H9 (cell line): ENCODE results near the gene ARHGEF9. TPM values are rescaled to one million over a fixed set of nuclear protein-coding genes. Genes with fewer than 3 reads are reported as not detected.

ENCODE experiments used
- DNase-seq: peaks from one replicate; pipeline ENCODE4 v3.0.0-alpha.2; 2017
- H2AFZ ChIP-seq: one replicate; pipeline ENCODE4 v1.6.1; 2013; ENCODE audit warnings: mild to moderate bottlenecking, low read length, control low read depth, moderate library complexity
- H2AK5ac ChIP-seq: 2 replicates; pipeline ENCODE4 v1.6.1; 2013; ENCODE audit warnings: low read length, control low read depth, mixed read lengths; ENCODE audit not compliant: insufficient read length
- H2BK120ac ChIP-seq: one replicate; pipeline ENCODE4 v1.6.1; 2013; ENCODE audit warnings: low read depth, mild to moderate bottlenecking, low read length, control low read depth, inconsistent platforms; ENCODE audit not compliant: poor library complexity, severe bottlenecking
- H2BK12ac ChIP-seq: 2 replicates; pipeline ENCODE4 v1.6.1; 2013; ENCODE audit warnings: low read length, control low read depth, mixed read lengths, low read depth; ENCODE audit not compliant: insufficient read length
- H2BK15ac ChIP-seq: 2 replicates; pipeline ENCODE4 v1.6.1; 2013; ENCODE audit warnings: low read depth, low read length, control low read depth
- H2BK20ac ChIP-seq: one replicate; pipeline ENCODE4 v1.6.1; 2013; ENCODE audit warnings: low read depth, mild to moderate bottlenecking, low read length, control low read depth, inconsistent platforms; ENCODE audit not compliant: poor library complexity, severe bottlenecking
- H2BK5ac ChIP-seq: 2 replicates; pipeline ENCODE4 v1.6.1; 2013; ENCODE audit warnings: low read length, control low read depth, mixed read lengths; ENCODE audit not compliant: insufficient read length
- H3K14ac ChIP-seq: 2 replicates; pipeline ENCODE4 v1.6.1; 2013; ENCODE audit warnings: low read length, control low read depth; ENCODE audit not compliant: insufficient read depth
- H3K18ac ChIP-seq: 2 replicates; pipeline ENCODE4 v1.6.1; 2013; ENCODE audit warnings: low read depth, mild to moderate bottlenecking, mixed read lengths, low read length, control low read depth; ENCODE audit not compliant: insufficient read length
- H3K23ac ChIP-seq: 2 replicates; pipeline ENCODE4 v1.6.1; 2013; ENCODE audit warnings: low read length, control low read depth, mixed read lengths, low read depth; ENCODE audit not compliant: insufficient read length
- H3K23me2 ChIP-seq: 2 replicates; pipeline ENCODE4 v1.6.1; 2013; ENCODE audit warnings: low read depth, mild to moderate bottlenecking, mixed read lengths, low read length, control low read depth; ENCODE audit not compliant: insufficient read length, poor library complexity, severe bottlenecking
- H3K27ac ChIP-seq: 2 replicates; pipeline ENCODE4 v1.5.1; 2013; ENCODE audit warnings: low read length, control low read depth, mixed read lengths, low read depth; ENCODE audit not compliant: insufficient read length
- H3K27me3 ChIP-seq: 2 replicates; pipeline ENCODE4 v1.6.1; 2013; ENCODE audit warnings: low read length, control low read depth, inconsistent platforms; ENCODE audit not compliant: insufficient read depth
- H3K4ac ChIP-seq: 2 replicates; pipeline ENCODE4 v1.6.1; 2013; ENCODE audit warnings: low read depth, mild to moderate bottlenecking, control low read depth, inconsistent platforms, low read length, moderate library complexity
- H3K4me1 ChIP-seq: 2 replicates; pipeline ENCODE4 v1.6.1; 2013; ENCODE audit warnings: low read length, control low read depth, inconsistent platforms; ENCODE audit not compliant: insufficient read depth
- H3K4me2 ChIP-seq: 2 replicates; pipeline ENCODE4 v1.6.1; 2013; ENCODE audit warnings: low read length, control low read depth, mixed read lengths; ENCODE audit not compliant: insufficient read length, insufficient read depth
- H3K56ac ChIP-seq: 2 replicates; pipeline ENCODE4 v1.6.1; 2013; ENCODE audit warnings: low read depth, mild to moderate bottlenecking, mixed read lengths, low read length, control low read depth; ENCODE audit not compliant: insufficient read length
- H3K79me1 ChIP-seq: 2 replicates; pipeline ENCODE4 v1.6.1; 2013; ENCODE audit warnings: low read depth, mild to moderate bottlenecking, moderate library complexity, low read length, control low read depth, inconsistent platforms; ENCODE audit not compliant: insufficient read depth, poor library complexity, severe bottlenecking
- H3K79me2 ChIP-seq: 2 replicates; pipeline ENCODE4 v1.6.1; 2013; ENCODE audit warnings: low read length, control low read depth, inconsistent platforms; ENCODE audit not compliant: insufficient read depth
- H3K9ac ChIP-seq: 2 replicates; pipeline ENCODE4 v1.6.1; 2013; ENCODE audit warnings: low read length, control low read depth, mixed read lengths; ENCODE audit not compliant: insufficient read length; ENCODE audit errors: extremely low read depth
- H3K9me3 ChIP-seq: one replicate; pipeline ENCODE4 v1.6.1; 2013; ENCODE audit warnings: low read depth, low read length, inconsistent platforms; ENCODE audit not compliant: control insufficient read depth
- H3T11ph ChIP-seq: one replicate; pipeline ENCODE4 v1.6.1; 2013; ENCODE audit warnings: mild to moderate bottlenecking, low read length, control low read depth, inconsistent platforms
- H4K20me1 ChIP-seq: one replicate; pipeline ENCODE4 v1.6.1; 2013; ENCODE audit not compliant: control insufficient read depth, insufficient read length, insufficient read depth
- H4K5ac ChIP-seq: 2 replicates; pipeline ENCODE4 v1.6.1; 2013; ENCODE audit warnings: low read depth, mild to moderate bottlenecking, mixed read lengths, low read length, control low read depth; ENCODE audit not compliant: insufficient read length
- H4K8ac ChIP-seq: replicated peaks from 2 replicates; pipeline ENCODE4 v1.6.1; 2013; ENCODE audit warnings: low read length, control low read depth, mixed read lengths, low read depth; ENCODE audit not compliant: insufficient read length
- H4K91ac ChIP-seq: 2 replicates; pipeline ENCODE4 v1.6.1; 2013; ENCODE audit warnings: low read depth, mild to moderate bottlenecking, moderate library complexity, mixed read lengths, low read length, control low read depth; ENCODE audit not compliant: insufficient read length
- H3K27ac Mint-ChIP-seq, 3 experiments: 2 replicates in 2 of 3; 3 replicates in 1 of 3; pipeline ENCODE4 v1.8.0; 2020 to 2021; ENCODE audit warnings: mixed read lengths in 3 of 3, mild to moderate bottlenecking in 1 of 3, moderate library complexity in 1 of 3
- H3K27me3 Mint-ChIP-seq: 2 replicates; pipeline ENCODE4 v1.8.0; 2021; ENCODE audit warnings: low read depth, mild to moderate bottlenecking, moderate library complexity, mixed read lengths
- H3K36me3 Mint-ChIP-seq, 3 experiments: 2 replicates in 2 of 3; 3 replicates in 1 of 3; pipeline ENCODE4 v1.8.0; 2020 to 2021; ENCODE audit warnings: low read depth in 3 of 3, mixed read lengths in 3 of 3; ENCODE audit not compliant: insufficient read depth in 1 of 3
- H3K4me1 Mint-ChIP-seq, 2 experiments: 2 replicates each; pipeline ENCODE4 v1.8.0; 2020; ENCODE audit warnings: mixed read lengths in 2 of 2
- H3K4me3 Mint-ChIP-seq, 2 experiments: 2 replicates in 1 of 2; 3 replicates in 1 of 2; pipeline ENCODE4 v1.8.0; 2020 to 2021; ENCODE audit warnings: mild to moderate bottlenecking in 2 of 2, mixed read lengths in 2 of 2, moderate library complexity in 1 of 2
- H3K9me3 Mint-ChIP-seq, 2 experiments: 2 replicates in 1 of 2; 3 replicates in 1 of 2; pipeline ENCODE4 v1.8.0; 2020; ENCODE audit warnings: mild to moderate bottlenecking in 2 of 2, mixed read lengths in 2 of 2, moderate library complexity in 1 of 2
- CTCF ChIP-seq: fragments of 200-600 bp; sonication (generic); conservative IDR thresholded peaks from 3 replicates; pipeline ENCODE4 v1.8.0; 2021; ENCODE audit warnings: antibody characterized with exemption, mild to moderate bottlenecking
- WGBS: extraction: QIAGEN DNeasy Blood & Tissue Kit; methylation state at CpG from one replicate; pipeline ENCODE4 v1.1.7; 2013; ENCODE audit warnings: missing lambda C conversion rate, low lambda C conversion rate, mixed read lengths; ENCODE audit not compliant: insufficient read length; ENCODE audit errors: extremely low coverage; 5-methylcytosine and 5-hydroxymethylcytosine counted together
- total RNA-seq: library from RNA; stranded (reverse); gene quantifications from 2 replicates; pipeline ENCODE4 v1.2.1, GENCODE V29; 2021

Gene ARHGEF9
- total RNA-seq, 1 experiment from 2014 or later, result 26.4 TPM

- Histone ChIP-seq H4K8ac (no peak overlapping the region), H3K4me1 (no peaks in the 10 kb centered on the region), H4K5ac (no peak overlapping the region), H4K20me1 (no peaks in the 10 kb centered on the region), H3K23me2 (no peaks in the 10 kb centered on the region), H3K79me2 (no peaks in the 10 kb centered on the region), H3T11ph (no peak overlapping the region), H2AFZ (no peak overlapping the region), H3K27ac (no peak overlapping the region), H3K4me2 (no peak overlapping the region), H3K9me3 (peaks cover 48% of the 10 kb centered on the region), H3K27me3 (no peaks in the 10 kb centered on the region), H2AK5ac (no peak overlapping the region), H3K4ac (no peak overlapping the region), H3K56ac (no peak overlapping the region), H2BK12ac (no peak overlapping the region), H2BK15ac (no peak overlapping the region), H3K14ac (no peak overlapping the region), H3K23ac (no peak overlapping the region), H2BK5ac (no peak overlapping the region), H3K9ac (no peak overlapping the region), H3K79me1 (no peaks in the 10 kb centered on the region), H3K18ac (no peak overlapping the region), H4K91ac (no peak overlapping the region), H2BK20ac (no peak overlapping the region), H2BK120ac (no peak overlapping the region)
- no peak for DNase-seq
- peaks cover 48 to 52% (median 51%) of the 10 kb centered on the region in 3 experiments for H3K36me3 Mint-ChIP-seq
- WGBS, result no CpG with 5 or more reads among the region's 1 CpG
- H3K4me1 Mint-ChIP-seq, result no peaks in the 10 kb centered on the region
- TF ChIP-seq CTCF, result no peak
- H3K27ac Mint-ChIP-seq, result no peak overlapping the region
- H3K4me3 Mint-ChIP-seq, result no peak overlapping the region
- no peaks in the 10 kb centered on the region for H3K27me3 Mint-ChIP-seq
- H3K9me3 Mint-ChIP-seq, result peaks cover 62 to 65% of the 10 kb centered on the region in 2 experiments
Observed at GRCh38 chrX:63702556-63702955, 82.5 kb downstream of the ARHGEF9 start.
